ENCODE results near the gene STARD5. TPM values are rescaled to one million over a fixed set of nuclear protein-coding genes. Genes with fewer than 3 reads are reported as not detected.

The STARD5 gene
- total and polyA plus RNA-seq, 2 of the 8 experiments (the other 6 are each of a cell fraction or from before 2014, with no cell fraction given) = 5.5 to 10.4 TPM

DNA sequence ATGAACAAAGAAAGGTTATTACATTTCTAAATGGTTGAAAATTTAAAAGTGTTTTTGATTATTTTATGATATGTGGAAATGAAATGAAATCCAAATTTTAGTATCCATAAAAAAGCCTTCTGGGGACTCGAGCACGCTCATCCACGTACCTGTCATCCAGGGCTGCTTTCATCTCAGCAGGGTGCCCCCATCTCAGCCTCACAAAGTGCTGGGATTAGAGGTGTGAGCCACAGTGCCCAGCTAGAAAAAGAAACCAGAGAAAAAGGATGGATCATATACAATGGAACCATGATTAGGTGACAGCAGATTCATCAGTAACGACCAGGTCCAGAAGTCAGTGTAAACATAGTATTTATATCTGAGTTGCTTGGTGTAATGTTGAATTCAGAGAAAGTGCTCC, 49.7 kb downstream of the STARD5 start (continued):
- TF ChIP-seq, protein P1, sequence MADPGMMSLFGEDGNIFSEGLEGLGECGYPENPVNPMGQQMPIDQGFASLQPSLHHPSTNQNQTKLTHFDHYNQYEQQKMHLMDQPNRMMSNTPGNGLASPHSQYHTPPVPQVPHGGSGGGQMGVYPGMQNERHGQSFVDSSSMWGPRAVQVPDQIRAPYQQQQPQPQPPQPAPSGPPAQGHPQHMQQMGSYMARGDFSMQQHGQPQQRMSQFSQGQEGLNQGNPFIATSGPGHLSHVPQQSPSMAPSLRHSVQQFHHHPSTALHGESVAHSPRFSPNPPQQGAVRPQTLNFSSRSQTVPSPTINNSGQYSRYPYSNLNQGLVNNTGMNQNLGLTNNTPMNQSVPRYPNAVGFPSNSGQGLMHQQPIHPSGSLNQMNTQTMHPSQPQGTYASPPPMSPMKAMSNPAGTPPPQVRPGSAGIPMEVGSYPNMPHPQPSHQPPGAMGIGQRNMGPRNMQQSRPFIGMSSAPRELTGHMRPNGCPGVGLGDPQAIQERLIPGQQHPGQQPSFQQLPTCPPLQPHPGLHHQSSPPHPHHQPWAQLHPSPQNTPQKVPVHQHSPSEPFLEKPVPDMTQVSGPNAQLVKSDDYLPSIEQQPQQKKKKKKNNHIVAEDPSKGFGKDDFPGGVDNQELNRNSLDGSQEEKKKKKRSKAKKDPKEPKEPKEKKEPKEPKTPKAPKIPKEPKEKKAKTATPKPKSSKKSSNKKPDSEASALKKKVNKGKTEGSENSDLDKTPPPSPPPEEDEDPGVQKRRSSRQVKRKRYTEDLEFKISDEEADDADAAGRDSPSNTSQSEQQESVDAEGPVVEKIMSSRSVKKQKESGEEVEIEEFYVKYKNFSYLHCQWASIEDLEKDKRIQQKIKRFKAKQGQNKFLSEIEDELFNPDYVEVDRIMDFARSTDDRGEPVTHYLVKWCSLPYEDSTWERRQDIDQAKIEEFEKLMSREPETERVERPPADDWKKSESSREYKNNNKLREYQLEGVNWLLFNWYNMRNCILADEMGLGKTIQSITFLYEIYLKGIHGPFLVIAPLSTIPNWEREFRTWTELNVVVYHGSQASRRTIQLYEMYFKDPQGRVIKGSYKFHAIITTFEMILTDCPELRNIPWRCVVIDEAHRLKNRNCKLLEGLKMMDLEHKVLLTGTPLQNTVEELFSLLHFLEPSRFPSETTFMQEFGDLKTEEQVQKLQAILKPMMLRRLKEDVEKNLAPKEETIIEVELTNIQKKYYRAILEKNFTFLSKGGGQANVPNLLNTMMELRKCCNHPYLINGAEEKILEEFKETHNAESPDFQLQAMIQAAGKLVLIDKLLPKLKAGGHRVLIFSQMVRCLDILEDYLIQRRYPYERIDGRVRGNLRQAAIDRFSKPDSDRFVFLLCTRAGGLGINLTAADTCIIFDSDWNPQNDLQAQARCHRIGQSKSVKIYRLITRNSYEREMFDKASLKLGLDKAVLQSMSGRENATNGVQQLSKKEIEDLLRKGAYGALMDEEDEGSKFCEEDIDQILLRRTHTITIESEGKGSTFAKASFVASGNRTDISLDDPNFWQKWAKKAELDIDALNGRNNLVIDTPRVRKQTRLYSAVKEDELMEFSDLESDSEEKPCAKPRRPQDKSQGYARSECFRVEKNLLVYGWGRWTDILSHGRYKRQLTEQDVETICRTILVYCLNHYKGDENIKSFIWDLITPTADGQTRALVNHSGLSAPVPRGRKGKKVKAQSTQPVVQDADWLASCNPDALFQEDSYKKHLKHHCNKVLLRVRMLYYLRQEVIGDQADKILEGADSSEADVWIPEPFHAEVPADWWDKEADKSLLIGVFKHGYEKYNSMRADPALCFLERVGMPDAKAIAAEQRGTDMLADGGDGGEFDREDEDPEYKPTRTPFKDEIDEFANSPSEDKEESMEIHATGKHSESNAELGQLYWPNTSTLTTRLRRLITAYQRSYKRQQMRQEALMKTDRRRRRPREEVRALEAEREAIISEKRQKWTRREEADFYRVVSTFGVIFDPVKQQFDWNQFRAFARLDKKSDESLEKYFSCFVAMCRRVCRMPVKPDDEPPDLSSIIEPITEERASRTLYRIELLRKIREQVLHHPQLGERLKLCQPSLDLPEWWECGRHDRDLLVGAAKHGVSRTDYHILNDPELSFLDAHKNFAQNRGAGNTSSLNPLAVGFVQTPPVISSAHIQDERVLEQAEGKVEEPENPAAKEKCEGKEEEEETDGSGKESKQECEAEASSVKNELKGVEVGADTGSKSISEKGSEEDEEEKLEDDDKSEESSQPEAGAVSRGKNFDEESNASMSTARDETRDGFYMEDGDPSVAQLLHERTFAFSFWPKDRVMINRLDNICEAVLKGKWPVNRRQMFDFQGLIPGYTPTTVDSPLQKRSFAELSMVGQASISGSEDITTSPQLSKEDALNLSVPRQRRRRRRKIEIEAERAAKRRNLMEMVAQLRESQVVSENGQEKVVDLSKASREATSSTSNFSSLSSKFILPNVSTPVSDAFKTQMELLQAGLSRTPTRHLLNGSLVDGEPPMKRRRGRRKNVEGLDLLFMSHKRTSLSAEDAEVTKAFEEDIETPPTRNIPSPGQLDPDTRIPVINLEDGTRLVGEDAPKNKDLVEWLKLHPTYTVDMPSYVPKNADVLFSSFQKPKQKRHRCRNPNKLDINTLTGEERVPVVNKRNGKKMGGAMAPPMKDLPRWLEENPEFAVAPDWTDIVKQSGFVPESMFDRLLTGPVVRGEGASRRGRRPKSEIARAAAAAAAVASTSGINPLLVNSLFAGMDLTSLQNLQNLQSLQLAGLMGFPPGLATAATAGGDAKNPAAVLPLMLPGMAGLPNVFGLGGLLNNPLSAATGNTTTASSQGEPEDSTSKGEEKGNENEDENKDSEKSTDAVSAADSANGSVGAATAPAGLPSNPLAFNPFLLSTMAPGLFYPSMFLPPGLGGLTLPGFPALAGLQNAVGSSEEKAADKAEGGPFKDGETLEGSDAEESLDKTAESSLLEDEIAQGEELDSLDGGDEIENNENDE (IDR thresholded peaks at IDR 0.05; ENCODE audit: insufficient replicate concordance, low read length) = no peak
- TF ChIP-seq, protein P2, sequence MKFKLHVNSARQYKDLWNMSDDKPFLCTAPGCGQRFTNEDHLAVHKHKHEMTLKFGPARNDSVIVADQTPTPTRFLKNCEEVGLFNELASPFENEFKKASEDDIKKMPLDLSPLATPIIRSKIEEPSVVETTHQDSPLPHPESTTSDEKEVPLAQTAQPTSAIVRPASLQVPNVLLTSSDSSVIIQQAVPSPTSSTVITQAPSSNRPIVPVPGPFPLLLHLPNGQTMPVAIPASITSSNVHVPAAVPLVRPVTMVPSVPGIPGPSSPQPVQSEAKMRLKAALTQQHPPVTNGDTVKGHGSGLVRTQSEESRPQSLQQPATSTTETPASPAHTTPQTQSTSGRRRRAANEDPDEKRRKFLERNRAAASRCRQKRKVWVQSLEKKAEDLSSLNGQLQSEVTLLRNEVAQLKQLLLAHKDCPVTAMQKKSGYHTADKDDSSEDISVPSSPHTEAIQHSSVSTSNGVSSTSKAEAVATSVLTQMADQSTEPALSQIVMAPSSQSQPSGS (IDR thresholded peaks at IDR 0.05; ENCODE audit: low read length) = no peak
- TF ChIP-seq FOSL1 (IDR thresholded peaks at IDR 0.05; ENCODE audit: insufficient read depth, low read depth, low read length) = no peak
- TF ChIP-seq KDM5A (IDR thresholded peaks at IDR 0.05; ENCODE audit: low read length) = no peak
- no peak for TF ChIP-seq SUZ12 (IDR thresholded peaks at IDR 0.05; ENCODE audit: low read length)
- TF ChIP-seq GTF2F1 (IDR thresholded peaks at IDR 0.05; ENCODE audit: borderline replicate concordance, low read depth, low read length) = no peak
- no peak for TF ChIP-seq ZNF274 (IDR thresholded peaks at IDR 0.05; ENCODE audit: borderline replicate concordance, extremely low read depth, low read length)
- no peak for TF ChIP-seq EGR1 (IDR thresholded peaks at IDR 0.05; ENCODE audit: borderline replicate concordance, low read depth, low read length)
- no peak for TF ChIP-seq SAP30 (IDR thresholded peaks at IDR 0.05; ENCODE audit: insufficient read depth, insufficient replicate concordance, low read length)
- no peak for TF ChIP-seq ASH2L (IDR thresholded peaks at IDR 0.05; ENCODE audit: low read length)

All from H1 (cell line).